GM18511 (cell line): Measurements from ENCODE around the gene LDB3.
A peak's percentile ranks its signal among the peaks of the same experiment; 100 is the strongest.
"Not testable (repeated sequence)": the region's sequence is repeated elsewhere in the genome, so short reads cannot be mapped to it uniquely, and the experiment has no call there.

Source experiments
- ATAC-seq: cut with Tn5 transposase; IDR thresholded peaks from one replicate; pipeline ENCODE4 v1.9.1; 2021; ENCODE audit warnings: mild to moderate bottlenecking, moderate library complexity; ENCODE audit not compliant: unreplicated experiment

The LDB3 gene

GRCh38 chr10:86726677-86726999 is 58.3 kb downstream of the LDB3 start:
- no peak for ATAC-seq

GRCh38 chr10:86727470-86727869 is 59.2 kb downstream of the LDB3 start:
- ATAC-seq: no peak

- ATAC-seq: no peak
These were observed 59.7 kb downstream of the LDB3 start for GRCh38 chr10:86728056-86728455.

- no peak for ATAC-seq
These were observed 61.4 kb downstream of the LDB3 start for GRCh38 chr10:86729677-86730076.

GRCh38 chr10:86730227-86730626 is 61.9 kb downstream of the LDB3 start:
- ATAC-seq: no peak

GRCh38 chr10:86732771-86733170 is 64.5 kb downstream of the LDB3 start:
- ATAC-seq: no peak

- no peak for ATAC-seq
These were observed 65.0 kb downstream of the LDB3 start for GRCh38 chr10:86733260-86733671.

GRCh38 chr10:86734207-86734988 is 66.1 kb downstream of the LDB3 start:
- no peak for ATAC-seq

GRCh38 chr10:86735278-86735677 is 67.0 kb downstream of the LDB3 start:
- ATAC-seq: not testable (repeated sequence)

GRCh38 chr10:86742230-86742629 is 73.9 kb downstream of the LDB3 start:
- ATAC-seq: no peak

GRCh38 chr10:86744067-86744725 is 75.9 kb downstream of the LDB3 start:
- no peak for ATAC-seq

GRCh38 chr10:86747796-86748581 is 79.7 kb downstream of the LDB3 start:
- no peak for ATAC-seq

- no peak for ATAC-seq
These were observed 81.5 kb downstream of the LDB3 start for GRCh38 chr10:86749854-86750253.

GRCh38 chr10:86751477-86751876 is 83.2 kb downstream of the LDB3 start:
- no peak for ATAC-seq

- ATAC-seq: no peak
These were observed 84.0 kb downstream of the LDB3 start for GRCh38 chr10:86752311-86752710.

- peak; percentile 32 for ATAC-seq
These were observed 84.7 kb downstream of the LDB3 start for GRCh38 chr10:86753051-86753450.

- ATAC-seq: no peak
These were observed 85.5 kb downstream of the LDB3 start for GRCh38 chr10:86753638-86754434.

GRCh38 chr10:86755454-86755739 is 87.1 kb downstream of the LDB3 start:
- ATAC-seq: no peak

- ATAC-seq: peak; percentile 78
These were observed 87.6 kb downstream of the LDB3 start for GRCh38 chr10:86755740-86756510.

GRCh38 chr10:86756511-86757112 is 88.3 kb downstream of the LDB3 start, which contains the start of gene BMPR1A:
BMPR1A (plus strand) TSS chr10:86756619; CDS start chr10:86876019, 119,400 bp downstream.
- ATAC-seq: peak; percentile 42
